ENCODE results near the gene NPSR1.
A peak's percentile ranks its signal among the peaks of the same experiment; 100 is the strongest.
"Not testable (repeated sequence)": the region's sequence is repeated elsewhere in the genome, so short reads cannot be mapped to it uniquely, and the experiment has no call there.

Gene NPSR1

DNA sequence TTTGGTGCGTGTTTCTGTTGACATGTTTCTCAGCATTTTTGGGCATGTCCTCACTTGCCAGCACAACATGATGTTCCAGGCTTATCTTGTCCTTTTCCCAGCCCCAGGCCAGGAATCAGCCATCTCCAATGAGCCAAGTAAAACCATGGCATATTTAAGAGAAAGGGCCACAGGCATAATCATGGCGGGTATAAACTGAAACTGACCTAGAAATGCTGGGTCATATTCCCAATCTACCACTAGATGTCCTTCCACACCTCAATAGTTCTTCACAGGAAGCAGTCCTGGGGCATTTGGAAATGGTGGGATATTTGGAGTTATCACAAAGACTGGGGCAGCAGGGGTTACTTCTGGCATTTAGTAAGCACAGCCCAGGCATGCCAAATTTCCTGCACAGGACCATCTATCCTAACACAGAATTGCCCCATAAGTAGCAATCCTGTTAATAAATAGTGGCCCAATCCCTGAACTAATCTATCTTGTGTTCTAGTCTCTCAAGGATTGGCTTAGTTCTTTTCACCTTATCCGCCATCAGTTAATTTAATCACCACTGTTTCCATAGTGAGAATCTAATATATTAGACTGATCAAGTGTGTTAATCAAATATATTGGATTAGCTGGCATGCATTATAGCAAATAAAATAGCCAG lies 101.6 kb downstream of the NPSR1 start:
- DNase-seq, result peak; percentile 70

DNA sequence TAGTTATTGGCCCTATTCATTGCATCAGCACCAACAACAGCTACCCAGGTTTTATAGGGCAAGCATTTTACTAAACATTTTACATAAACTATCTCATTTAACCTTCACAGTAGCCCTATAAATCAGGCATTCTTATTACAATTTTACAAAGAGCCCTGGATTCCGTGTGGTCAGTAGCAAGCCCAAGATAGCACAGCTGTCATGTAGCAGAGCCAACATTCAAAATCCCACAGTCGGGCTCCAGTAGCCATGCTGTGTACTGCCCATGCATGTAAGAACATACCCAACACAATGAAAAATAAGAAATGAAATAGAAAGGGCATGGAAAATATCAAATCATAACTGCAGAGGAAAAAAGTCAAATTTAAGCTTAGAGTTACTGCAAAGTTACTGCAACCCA lies 102.3 kb downstream of the NPSR1 start:
- no peak for DNase-seq

DNA sequence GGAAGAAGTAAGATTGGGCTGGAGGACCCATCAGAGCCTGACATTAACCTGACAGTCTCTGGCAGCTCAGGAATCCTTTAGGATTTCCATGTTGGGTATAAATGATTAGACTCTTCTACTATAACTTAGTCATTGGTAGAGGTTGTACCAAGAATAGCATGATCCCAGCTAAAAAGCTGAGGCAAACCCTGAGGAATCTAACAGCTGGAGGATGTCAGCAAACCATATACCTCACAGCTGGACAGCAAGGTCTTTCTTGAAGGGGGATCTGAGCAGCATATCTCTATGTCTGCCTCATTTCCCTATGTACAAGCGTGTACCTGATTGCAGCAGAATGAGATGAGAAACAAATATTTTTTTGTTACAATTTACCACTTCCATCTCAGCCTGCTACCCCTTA lies 103.2 kb downstream of the NPSR1 start:
- no peak for DNase-seq

DNA sequence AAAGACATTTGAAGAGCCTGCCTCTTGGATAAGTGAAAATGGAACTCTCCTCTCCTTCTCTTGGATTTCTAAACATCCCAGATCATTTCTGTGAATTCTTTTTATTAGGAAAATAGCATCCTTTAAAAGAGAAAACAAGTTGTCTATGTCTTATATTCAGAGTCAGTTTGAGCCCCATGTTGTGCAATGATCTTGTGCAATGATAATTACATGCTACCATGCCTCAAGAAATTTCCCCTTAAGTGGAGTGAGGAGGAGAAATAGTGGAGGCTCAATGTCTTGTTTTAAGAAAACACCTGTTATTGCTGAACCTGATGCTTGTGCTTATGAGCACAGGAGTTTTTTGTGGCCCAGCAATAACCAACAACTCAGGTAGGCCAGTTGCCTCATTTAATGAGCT lies 103.6 kb downstream of the NPSR1 start:
- DNase-seq, result no peak

DNA sequence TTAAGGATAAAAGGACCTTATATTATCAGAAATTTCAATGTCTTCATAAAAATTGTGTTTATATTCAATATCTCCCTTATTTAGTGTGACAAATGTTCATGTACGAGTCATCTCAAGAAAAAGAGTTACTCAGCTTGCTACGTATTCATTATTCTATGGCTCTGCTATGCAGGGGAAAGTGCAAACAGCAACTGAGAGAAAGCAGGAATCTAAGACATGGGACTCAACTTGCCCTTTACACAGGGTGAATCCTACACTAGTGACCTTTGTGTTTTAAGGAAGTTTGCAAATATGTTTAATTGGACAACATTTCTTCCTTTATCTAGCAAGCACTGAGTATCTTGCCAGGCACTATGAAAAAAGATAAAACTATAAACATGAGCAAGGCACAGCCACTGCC lies 104.7 kb downstream of the NPSR1 start:
- DNase-seq, result no peak

DNA sequence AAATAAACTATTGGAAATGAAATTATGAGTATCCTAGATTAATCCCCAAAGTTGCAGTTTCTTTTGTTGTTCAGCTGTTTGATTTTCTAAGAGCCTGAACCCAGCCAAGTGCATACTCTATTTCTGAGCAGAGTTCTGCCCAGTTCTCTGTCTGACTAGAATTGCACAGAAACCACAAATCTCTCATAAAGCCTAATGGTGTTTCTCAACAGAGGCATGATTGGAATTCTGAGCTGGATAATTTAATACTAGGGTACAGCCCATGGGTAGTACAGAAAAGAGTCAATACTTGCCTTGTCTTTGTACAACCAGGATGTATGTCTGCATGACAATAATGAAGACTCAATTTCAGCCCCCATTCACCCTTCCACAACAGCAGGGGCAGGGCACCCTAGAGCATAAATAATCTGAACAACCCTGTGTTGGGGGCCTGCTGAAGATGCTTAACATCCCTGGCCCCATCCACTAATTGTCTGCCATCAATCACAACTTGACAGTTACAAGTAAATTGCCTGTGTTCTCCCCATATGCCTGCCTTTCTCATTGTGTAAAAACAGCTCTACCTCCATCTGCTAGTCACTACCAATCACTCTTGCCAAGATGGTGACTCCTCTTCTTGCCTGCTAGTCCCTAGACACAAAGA lies 114.4 kb downstream of the NPSR1 start:
- DNase-seq, result peak; percentile 99

DNA sequence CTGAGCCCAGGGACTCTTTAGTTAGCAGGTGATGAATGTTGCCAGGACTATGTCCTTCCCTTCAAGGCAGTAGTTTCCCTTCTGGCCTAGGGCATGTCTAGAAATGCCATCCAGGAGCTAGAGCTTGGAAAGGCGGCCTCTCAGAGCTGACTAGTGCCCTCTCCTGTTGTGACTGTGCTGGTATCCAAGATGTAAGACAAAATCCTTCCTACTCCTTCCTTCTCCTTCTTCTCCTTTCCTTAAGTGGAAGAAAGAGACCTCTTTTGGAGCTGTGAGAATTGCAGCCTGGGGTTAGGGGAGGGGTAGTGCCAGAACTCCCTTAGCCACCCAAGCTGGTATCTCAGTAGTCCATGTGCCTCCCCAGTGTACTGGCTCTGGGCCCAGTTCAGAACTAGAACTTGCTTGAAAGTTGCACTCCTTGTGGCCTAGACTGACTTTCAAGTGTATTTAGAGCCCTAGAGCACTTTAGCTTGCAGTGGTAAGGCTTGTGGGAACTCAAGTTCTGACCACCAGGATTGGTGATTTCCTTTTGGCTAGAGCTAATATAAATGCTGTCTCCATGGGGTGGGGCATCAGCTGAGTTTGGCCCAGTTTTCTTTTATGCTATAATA lies 118.8 kb downstream of the NPSR1 start:
- DNase-seq, result no peak

DNA sequence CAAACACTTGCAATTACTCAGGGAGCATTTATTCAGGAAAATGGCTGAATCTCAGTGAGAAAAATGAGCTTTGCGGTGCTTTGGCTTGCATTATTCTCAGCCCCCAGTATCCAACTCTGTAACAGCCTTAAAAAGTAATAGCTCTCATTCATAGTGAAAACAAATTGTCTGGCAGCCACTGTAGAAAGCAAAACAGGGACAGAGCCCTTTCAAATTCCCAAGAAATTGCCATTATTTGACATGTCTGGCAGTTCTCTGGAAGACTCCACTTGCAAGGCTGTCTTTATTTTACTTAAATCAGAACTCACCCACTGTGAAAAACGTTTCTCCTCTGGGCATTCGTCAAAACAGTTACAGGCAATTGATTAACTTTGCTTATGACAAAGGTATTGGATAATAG lies 122.5 kb downstream of the NPSR1 start:
- no peak for DNase-seq

DNA sequence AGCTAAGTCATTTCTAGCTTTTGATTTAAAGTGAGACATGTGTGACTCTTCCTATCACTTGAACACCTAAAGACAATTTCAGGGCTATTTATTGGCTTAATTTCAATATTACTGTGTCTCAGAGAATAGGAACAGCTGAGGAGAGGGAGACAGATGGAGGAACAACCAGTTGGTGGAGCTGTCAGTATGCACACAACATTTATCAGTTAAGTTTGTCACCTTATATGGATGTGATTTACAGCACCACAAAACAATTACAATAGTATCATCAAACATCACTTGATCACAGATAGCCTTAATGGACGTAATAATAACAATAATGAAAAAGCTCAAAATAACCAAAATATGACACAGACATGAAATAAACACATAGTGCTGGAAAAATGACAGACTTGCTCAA lies 129.6 kb downstream of the NPSR1 start:
- DNase-seq, result peak; percentile 76

DNA sequence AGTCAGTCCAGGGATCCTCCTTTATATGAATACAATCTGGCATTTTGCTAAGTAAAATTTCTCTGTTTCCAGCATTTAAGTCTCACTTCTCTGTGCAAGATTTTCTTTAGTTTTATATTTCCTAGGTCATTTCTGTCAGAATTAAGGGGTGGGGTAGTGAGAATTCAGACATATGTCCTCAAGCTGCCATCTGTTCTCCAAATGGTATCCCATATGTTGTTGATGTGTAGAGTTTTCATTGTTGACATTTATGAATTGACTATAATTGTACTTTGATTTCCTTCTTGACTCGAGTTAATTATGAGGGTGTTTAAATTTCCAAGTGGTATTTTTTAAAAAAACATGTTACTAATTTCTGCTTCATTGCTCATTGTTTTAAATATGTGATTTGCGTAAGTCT lies 148.8 kb downstream of the NPSR1 start:
- peak; percentile 95 for DNase-seq

DNA sequence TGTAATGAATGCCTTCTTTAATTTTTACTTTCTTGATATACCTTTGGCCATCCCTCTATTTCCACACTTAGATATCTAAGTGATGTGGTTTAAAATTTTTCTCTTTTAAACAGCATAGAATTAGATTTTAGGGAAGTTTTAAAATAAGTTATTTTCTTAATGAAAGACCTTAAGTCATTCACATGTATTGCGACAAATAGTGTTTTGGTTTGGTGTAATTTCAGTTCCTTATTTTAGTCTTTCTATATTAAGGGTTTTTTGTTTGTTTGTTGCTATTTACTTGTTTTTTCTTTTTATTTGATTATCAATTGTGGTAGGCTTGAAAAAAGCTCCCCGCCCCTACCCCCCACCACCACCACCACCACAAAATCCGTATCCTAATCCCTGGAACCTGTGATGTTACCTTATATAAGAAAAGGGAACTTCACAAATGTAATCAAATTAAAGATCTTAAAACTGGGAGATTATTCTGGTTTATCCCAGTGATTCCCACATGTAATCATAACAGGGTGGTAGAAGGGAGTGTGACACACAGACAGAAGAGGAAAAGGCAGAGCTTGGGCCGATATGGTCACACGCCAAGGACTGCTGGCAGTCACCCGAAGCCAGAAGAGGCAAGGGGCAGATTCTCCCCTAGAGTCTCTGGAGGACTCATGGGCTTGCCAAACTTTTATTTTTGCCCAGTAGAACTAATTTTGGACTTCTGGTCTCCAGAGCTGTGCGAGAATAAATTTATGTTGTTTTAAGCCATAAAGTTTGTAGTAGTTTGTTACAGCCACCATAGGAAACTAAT lies 149.7 kb downstream of the NPSR1 start:
- peak; percentile 72 for DNase-seq

DNA sequence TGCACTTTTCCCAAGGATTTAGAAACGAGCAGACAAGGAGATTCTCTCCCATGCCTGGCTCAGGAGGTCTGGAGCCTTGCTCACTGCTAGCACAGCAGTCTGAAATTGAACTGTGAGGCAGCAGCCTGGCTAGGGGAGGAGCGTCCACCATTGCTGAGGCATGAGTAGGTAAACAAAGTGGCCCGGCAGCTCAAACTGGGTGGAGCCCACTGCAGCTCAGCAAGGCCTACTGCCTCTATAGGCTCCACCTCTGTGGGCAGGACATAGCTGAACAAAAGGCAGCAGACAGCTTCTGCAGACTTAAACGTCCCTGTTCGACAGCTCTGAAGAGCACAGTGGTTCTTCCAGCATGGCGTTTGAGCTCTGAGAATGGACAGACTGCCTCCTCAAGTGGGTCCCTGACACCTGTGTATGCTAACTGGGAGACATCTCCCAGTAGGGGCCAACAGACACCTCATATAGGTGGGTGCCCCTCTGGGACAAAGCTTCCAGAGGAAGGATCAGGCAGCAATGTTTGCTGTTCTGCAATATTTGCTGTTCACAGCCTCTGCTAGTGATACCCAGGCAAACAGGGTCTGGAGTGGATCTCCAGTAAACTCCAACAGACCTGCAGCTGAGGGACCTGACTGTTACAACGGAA lies 156.3 kb downstream of the NPSR1 start:
- DNase-seq, result not testable (repeated sequence)

DNA sequence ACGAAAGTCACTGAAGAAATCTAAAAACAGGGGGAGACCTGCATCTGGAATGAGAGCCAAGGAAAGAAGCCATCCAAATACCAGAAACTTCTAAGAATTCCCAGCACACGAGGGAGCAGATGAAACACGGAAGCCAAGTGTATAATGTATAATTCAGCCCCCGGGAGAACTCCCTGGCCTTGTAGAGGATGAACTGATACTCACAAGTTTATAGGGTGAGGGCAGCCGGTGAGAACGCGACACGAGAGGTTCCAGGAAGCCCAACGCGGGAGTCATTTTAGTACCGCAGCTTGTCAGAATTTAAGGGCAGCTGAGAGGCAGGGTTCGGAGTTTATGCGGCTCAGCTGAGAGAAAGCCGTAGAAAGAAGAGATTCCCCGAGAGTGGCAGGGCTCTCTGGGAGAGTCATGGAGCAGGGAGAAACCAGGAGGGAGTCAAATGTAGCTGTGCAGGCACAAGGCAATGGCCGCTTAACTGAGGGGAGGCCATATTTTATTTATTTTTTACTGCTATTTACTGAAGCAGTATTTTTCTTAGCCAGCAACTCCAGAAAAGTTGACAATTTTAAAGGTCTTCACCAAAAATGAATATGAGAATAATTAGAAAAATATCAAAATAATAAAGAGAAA lies 164.0 kb downstream of the NPSR1 start:
- DNase-seq, result no peak

DNA sequence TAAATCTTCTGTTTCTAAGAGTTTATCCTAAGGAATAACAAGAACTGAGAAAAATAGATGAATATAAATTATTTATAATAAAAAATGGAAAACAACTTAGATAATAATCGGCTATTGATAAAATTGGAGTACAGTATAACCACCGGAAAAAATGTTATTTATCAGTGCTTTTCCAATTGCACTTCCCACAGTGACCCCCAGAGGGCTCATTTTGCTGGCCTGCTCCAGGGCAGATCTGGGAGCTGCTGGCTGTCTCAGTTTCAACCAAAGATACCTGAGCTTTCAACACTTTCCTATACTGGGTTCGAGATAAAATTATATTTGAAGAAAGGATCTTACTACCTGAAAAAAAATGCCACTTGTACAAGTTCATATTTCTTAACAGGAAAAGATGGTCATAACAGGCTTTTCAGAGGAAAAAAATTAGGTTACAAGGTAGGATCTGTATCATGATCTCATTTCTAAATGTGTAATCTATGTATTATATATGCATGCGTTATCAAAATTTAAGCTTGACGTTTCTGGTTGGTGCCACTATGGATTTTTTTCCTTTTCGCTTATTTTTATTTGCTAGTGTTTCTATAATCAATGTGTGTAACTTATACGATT lies 165.7 kb downstream of the NPSR1 start:
- peak; percentile 43 for DNase-seq

DNA sequence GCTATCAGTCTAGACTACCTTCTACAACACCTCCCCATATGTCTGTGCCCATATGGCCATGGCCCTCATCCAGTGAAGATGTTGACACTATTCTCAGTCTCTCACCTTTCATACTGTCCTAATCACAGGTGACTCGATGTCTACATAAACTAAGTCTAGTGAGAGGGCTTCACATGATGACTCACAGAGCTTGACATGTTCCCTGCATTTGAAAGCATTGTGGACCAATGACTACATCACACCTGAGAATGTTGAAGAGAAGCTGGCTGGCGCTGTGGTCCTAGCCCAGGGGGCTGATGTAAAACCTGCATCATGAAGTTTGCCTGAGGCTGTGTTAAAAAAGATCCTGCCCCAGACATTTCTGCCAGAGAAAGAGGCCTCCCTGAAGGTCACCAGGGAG lies 167.2 kb downstream of the NPSR1 start:
- no peak for DNase-seq

DNA sequence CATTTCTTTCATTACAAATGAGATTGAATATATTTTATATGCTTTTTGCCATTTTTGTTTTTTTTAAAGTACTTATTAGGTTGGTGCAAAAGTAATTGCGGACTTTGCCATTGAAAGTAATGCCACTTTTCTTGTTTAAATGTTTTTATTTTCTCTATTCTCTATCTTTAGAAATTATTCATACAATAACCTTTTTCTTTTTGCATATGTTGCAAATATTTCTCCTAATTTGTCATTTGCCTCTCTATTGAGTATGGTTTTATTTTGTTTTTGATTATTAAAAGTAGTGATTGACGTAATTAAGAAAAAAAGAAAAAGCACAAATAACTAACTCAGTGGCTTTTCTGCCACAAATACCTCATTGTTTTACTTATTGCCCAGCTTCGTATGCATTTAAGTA lies 172.4 kb downstream of the NPSR1 start:
- DNase-seq, result no peak

DNA sequence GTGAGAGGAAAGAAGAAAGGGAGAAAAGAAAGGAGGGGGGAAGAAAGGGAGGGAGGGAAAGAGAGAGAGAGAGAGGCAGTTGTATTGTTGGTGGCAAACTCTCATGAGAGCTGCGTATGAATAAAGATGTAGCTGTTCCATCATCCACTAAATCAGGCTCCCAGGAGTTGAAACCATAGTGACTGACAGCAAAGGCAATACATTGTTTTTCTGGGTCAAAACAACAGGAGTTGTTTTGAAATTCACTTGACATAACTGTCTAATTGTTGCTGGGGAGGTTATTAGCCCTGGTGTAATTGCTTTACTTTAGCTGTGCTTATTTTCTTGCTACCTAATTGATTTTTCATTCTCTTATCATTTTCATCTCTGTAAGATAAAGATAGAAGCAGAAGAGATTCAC lies 173.4 kb downstream of the NPSR1 start:
- no peak for DNase-seq

DNA sequence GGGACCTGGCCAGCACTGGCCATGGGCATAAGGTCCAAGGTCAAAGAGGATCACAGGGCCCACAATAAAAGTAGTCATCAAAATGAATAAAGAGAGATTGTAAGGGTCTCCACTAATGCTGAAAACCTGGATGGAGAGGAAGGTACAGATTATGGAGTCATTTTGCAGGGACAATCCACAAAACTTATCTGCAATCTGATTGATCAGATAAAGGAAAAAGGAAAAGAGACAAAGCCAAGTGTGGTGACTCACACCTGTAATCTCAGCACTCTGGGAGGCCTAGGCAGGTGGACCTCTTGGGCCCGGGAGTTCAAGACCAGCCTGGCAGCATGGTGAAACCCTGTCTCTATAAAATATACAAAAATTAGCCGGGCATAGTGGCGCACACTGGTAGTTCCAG lies 174.0 kb downstream of the NPSR1 start:
- no peak for DNase-seq

DNA sequence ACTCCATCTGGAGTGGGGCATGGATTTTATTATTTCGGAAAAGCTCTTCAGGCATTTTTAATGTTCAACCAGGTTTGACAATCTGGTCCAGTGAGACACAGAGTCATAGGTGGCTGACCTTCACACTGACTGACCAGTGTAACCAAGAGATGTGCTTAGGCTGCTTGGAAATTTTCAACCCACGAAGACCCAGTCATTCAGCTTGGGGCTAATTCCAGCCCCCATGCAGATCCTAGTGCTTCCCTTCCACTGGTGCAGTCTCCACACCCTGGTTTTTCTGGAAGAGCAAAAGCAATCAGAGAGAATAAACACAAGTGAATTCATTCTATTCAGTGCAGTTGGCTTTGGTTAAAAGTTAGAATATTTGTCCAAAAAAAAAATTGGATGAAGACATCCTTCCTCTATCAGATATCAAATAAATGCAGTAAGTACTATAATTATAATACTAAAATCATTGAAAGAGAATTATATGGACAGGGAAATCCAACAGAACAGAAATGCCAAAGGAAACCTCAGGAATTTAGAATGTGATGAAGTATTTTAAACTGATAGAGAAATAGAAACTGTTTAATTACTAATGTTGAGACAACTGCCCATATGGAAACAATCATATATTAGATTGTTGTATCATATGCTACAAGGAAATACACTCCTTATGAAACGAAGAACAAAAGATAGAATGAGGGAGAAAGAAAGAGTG lies 178.0 kb downstream of the NPSR1 start:
- DNase-seq, result no peak

DNA sequence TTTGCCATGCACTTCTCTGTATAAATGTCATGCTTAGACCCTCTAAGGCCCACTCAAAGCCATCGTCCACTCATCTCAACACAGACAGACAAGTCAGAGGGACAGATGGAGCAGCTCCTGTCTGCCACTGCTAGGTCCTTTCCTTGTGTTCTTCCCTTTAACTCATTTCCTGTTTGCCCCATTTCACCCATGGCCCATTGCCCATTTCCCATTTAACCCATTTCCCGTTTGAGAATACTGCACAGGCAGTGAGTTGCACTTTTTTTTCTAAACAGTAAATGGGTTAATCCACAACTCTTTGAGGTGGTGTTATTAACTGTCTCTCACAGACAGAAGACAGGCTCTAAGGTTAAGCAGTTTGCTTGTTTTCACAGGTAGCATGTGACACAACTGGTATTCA lies 179.3 kb downstream of the NPSR1 start:
- DNase-seq, result peak; percentile 48

DNA sequence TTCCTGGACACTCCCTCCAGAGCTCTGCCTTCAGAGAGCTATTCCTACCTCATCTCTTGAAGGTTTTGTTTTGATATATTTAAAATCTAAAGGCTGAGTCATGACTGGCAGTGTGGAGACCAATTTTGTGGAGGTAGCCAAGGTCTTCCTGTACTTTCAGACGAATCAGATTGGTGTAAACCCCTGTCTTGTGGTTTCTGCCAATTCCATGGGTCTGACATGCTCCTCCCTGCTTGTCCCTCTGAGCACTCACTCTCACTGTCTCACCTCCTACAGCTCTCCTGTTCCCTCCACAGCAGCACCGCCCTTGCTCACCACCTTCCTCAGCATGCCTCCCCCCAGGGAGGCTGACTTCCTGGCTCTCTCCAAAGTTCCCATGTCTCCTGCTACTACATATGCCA lies 179.8 kb downstream of the NPSR1 start:
- DNase-seq, result peak; percentile 95

DNA sequence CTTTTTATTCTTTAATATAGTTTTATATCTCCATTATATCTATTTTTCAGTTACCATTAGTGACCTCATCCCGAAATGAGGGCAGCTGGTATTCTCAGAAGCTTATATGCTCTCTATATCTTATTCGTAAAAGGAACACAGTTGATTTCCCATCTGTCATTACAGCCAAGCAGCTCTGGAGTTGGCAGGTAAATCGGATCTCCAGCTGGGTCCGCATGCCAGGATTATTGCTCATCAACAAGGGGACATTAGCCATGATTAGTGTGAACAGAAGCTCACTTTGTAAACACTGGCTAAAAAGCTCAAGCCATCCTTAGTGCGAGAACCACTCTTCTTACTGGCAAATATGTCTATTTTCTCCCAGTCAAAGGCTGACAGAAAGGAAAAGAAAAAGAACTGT lies 180.3 kb downstream of the NPSR1 start:
- DNase-seq, result peak; percentile 97

Measured in DMS 273 treated with DMSO at 0.1 percent for 48 hours (cell line).